HG03575 (cell line): Measurements from ENCODE around the gene PRICKLE3.

ENCODE experiments used
- ATAC-seq: cut with Tn5 transposase; IDR thresholded peaks from one replicate; pipeline ENCODE4 v1.9.1; 2021; ENCODE audit not compliant: unreplicated experiment, insufficient number of reproducible peaks, low FRiP score; ENCODE audit errors: extremely low read depth

The PRICKLE3 gene, protein sequence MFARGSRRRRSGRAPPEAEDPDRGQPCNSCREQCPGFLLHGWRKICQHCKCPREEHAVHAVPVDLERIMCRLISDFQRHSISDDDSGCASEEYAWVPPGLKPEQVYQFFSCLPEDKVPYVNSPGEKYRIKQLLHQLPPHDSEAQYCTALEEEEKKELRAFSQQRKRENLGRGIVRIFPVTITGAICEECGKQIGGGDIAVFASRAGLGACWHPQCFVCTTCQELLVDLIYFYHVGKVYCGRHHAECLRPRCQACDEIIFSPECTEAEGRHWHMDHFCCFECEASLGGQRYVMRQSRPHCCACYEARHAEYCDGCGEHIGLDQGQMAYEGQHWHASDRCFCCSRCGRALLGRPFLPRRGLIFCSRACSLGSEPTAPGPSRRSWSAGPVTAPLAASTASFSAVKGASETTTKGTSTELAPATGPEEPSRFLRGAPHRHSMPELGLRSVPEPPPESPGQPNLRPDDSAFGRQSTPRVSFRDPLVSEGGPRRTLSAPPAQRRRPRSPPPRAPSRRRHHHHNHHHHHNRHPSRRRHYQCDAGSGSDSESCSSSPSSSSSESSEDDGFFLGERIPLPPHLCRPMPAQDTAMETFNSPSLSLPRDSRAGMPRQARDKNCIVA

GRCh38 chrX:49186125-49187027 lies at the start of gene PRICKLE3:
TSS of gene PRICKLE3 (minus strand) at chrX:49186373. CDS start at chrX:49186297, 76 bp downstream.
- ATAC-seq, result no peak

GRCh38 chrX:49233887-49234555 lies 47.8 kb upstream of the PRICKLE3 start:
- ATAC-seq, result no peak

DNA sequence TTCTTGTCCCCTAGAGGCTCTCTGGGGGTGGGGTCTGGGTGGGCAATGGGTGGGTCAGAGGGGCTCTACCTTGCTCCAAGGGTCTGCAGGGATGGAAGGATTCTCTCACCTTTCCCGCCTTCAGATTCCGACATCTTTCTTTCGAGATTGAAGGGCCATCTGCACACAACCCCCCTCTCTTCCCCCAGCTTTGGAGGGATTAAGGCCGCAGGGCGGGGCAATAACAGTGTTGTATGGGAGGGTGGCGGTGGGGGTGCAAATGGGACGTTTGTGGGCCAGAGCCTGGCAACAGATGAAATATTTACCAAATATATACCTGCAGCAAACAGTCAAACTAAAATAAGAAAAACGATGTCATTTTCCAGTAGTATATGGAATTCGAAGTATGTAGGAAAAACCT lies 47.0 kb upstream of the PRICKLE3 start, which contains the start of gene CACNA1F:
CACNA1F (minus strand) TSS at position 165 of the 400 bp plus-strand sequence; CDS start at position 134, 31 bp downstream.
- no peak for ATAC-seq

DNA sequence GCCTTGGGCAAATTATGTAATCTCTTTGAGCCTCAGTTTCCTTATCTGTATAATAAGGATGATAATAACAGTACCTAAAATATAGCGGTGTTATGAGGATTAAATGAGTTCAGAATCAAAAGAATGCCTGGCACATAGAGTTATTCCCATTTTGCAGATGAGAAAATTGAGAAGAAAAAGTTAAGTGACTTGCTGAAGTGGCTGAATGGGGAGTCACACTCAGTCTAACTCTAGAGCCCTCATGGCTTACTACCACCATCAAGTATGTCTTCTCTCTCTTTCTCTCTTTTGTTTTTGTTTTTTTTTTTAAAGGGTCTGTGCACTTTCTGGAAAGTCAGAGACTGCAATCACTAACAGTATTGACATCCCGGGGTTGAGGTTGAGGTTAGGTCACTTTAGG lies 46.4 kb upstream of the PRICKLE3 start:
- ATAC-seq, result no peak

DNA sequence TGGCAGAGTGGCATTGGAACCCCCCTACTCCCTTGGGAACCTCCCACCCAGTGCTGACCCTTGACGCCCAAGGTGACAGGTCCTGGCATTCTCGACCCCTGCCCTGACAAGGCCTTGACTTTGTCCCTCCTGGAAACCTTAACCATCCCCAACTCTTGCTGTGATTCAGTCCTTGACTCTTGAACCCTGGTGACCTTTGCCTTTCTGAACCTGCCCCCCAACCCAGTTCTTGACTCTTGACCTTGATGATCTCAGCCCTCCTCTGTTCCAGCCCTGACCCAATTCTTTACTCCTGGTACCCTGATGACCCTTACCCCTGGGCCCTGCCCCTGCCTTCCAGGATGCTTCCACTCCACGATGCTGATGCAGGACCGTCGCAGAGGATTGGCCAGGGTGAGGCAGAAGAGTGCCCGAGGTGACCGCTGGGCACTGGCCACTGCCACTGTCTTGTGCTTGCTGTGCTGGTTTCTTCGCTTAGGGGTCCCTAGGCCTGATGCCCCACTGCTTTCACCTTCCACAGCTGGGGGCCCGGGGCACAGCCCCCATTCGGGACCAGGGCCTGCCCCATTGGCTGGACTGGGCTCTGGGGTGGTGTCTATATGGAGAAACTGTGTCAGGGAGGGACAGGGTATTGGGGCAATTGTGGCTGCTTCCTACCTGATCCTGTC lies 45.3 kb upstream of the PRICKLE3 start:
- no peak for ATAC-seq

DNA sequence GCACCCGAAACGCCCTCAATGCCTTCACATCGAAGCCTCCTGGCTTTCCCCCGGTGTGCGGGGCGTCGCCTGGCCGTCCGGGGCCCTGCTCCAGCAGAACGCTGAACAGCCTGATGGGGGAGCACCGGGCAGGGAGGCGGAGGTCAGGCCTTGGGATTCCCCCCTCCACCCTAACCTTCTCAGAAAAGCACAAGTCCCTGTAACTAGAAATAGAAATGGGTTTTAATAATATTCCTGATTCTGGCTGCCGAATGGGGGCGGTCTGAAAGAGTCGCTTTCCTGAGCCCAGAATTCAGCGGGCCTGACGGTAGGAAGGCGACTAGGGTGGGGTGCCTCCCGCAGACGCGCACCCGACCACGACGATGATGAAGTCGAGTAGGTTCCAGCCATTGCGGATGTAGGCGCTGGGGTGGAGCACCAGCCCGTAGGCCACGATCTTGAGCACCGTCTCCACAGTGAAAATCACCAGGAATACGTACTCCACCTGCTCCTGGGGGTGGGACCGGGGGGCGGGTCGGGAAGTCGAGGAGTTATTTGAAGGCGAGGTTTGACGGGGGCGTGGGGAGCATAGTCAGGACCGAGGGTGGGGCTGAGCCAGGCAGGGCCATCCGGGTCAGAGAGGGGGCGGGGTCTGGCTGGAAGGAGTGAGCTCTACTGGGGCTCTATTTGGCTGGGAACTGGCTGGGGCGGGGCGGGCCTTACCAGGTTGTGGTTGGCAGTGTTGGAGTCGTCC lies 44.5 kb upstream of the PRICKLE3 start:
- no peak for ATAC-seq

GRCh38 chrX:49228185-49228584 lies 42.0 kb upstream of the PRICKLE3 start:
- ATAC-seq, result no peak

DNA sequence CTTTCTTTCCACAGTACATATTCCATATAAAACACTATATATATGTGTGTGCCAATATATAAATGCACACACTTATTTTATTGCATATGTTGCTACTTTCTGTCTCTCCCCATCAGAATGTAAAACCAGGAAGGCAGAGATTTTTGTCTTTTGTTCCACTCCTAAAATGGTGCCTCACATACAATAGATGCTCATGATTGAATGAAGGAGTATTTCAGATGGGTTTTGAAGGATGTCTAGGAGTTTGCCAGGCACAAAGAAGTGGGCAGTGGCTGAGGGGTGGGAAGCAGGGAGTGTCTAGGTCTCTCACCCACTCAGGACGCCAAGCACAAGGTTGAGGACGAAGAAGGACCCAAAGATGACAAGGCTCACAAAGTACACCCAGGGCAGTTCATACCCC lies 41.6 kb upstream of the PRICKLE3 start:
- ATAC-seq, result no peak

DNA sequence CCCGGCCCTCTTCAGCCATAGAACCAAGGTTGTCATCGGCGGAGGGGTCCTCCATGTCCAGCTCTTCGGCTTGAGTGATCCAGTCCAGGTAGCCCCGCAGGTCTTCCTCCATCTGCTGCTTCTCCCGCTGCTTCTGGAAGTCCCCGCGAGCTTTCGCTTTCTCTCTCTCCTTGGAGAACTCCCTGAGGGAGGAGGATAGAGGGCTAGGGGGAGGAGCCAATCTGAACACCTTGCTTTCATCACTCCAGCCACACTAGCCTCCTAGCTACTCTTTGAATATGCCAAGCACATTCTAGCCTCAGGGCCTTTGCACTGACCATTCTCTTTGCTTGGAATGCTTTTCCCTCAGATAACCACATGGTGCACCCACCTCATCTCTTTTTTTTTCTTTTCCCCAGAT lies 40.8 kb upstream of the PRICKLE3 start:
- no peak for ATAC-seq

- no peak for ATAC-seq
These were observed 39.7 kb upstream of the PRICKLE3 start for GRCh38 chrX:49225858-49226257.

DNA sequence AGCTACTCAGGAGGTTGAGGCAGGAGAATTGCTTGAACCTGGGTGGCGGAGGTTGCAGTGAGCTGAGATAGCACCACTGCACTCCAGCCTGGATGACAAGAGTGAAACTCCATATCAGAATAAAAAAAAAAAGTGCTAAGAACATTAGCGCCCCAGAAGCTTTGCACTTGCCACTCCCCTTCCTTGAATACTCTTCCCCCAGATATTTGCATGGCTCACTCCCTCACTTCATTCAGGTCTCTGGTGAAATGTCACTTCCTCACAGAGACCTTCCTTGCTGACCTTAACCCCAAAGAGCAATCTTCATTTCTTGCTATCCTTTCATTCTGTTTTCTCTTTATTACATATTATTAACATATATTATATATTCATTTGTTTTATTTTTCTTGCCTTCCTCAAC lies 35.7 kb upstream of the PRICKLE3 start:
- ATAC-seq, result no peak

GRCh38 chrX:49220100-49220499 lies 33.9 kb upstream of the PRICKLE3 start:
- no peak for ATAC-seq

DNA sequence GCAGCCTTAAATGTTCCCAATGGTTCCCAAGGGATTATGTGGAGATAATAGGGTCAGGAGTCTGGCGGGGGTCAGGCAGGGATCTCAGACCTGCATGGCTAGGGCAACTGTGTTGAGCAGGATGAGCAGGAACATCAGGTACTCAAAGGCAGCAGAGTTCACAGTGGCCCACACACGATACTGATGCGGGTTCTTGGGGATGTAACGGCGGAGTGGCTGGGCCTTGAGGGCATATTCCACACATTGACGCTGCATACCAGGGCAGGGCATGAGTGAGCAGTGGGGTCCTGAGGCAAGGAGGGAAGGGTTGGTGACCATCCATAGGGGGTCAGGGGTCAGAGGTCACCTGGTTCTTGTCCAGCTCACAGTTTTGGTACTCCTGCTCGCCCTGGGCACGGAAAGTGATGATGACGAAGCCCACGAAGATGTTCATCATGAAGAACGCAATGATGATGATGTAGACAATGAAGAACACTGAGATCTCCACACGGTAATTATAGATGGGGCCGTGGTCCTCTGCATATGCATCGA lies 28.9 kb upstream of the PRICKLE3 start:
- no peak for ATAC-seq

- no peak for ATAC-seq
These were observed 28.2 kb upstream of the PRICKLE3 start for GRCh38 chrX:49214416-49214815.

DNA sequence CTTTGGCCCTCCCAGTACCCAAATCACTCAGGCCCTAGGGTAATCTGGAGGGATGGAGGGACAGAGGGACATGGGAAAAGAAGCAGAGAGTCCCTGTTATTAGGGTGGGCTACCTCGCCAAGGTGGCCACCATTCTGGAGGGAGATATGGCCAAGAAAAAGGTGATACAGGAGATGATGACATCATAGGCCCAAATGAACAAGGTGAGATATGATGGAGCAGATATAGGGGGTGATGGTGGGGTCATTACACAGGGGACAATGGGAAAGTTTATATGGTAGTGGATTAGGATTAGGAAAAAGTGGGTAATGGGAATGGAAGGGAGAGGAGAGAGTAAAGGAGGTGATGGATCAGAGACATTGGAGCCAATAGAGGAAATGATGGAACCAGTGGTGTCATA lies 26.7 kb upstream of the PRICKLE3 start:
- ATAC-seq, result no peak

DNA sequence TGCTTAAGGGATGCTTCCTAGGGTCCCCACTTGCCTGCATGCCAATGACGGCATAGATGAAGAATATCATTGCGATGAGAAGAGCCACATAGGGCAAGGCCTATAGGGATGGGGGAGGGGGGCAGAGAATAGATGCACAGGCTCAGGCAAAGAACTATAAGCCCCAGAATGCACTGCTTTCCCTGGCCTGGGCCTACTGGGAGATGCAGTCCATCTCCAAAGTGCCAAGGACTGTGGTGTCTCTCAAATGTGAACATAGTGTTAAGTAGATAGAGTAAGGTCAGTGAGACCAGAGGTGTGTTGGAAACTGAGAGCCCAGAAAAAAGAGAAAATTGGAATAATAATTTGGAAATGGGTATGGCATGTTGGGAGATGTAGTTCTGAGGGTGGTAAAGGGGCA lies 26.0 kb upstream of the PRICKLE3 start:
- no peak for ATAC-seq

DNA sequence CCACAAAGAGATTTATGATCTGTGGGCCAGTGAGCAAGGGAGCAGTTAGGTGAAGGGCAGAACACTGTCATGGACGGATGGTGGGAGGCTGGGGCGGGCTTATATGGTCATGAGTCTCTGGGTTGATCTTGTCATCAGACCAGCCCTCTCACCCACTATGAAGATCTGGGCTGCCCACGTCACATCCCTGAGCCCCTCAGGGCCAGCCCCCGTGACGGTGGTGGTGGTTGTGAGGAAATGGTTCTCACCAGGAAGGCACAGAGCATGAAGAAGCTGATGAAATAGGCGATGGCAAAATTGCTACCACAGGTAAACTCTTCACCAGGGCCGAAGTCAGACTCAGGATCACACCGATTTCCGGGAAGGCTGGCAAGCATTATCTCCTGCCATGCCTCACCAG lies 24.9 kb upstream of the PRICKLE3 start:
- no peak for ATAC-seq

GRCh38 chrX:49210406-49210805 lies 24.2 kb upstream of the PRICKLE3 start:
- no peak for ATAC-seq
